ENCODE results near the gene ICAM5.

DNA sequence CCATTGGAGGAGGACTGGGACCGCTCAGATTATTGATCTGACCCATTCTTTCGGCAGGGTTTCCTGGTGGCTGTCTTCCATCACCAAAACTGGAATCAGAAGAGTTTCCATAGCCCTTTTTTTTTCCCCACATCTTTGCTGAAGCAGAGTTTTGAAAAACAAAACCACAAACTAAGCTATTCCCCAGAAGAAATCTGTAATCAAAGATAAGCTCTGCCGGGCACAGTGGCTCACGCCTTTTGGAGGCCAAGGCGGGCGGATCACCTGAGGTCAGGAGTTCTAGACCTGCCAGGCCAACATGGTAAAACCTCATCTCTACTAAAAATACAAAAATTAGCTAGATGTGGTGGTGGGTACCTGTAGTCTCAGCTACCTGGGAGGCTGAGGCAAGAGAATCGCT lies 23.0 kb upstream of the ICAM5 start:
- TF ChIP-seq TAF1 (IDR thresholded peaks at IDR 0.05; ENCODE audit: low read depth, low read length) (no peak), POLR2A (IDR thresholded peaks at IDR 0.05; ENCODE audit: low read depth, low read length) (no peak), POU2F2 (IDR thresholded peaks at IDR 0.05; ENCODE audit: low read depth, low read length) (no peak), POLR2AphosphoS5 (IDR thresholded peaks at IDR 0.05; ENCODE audit: low read depth, low read length) (no peak)
